Measurements from ENCODE around the gene ADCY5.

The ADCY5 gene

GRCh38 chr3:123377243-123377740 is 71.6 kb downstream of the ADCY5 start:
- DNase-seq (ENCODE audit: low read depth), result no peak
- no peak for TF ChIP-seq CTCF (IDR thresholded peaks at IDR 0.05; ENCODE audit: low read length, missing control alignments)
- H3K4me3 ChIP-seq (replicated peaks; ENCODE audit: low read depth, low read length), result no peak overlapping the region

GRCh38 chr3:123376451-123377242 is 72.2 kb downstream of the ADCY5 start:
- H3K4me3 ChIP-seq (replicated peaks; ENCODE audit: low read depth, low read length), result no peak overlapping the region
- no peak for TF ChIP-seq CTCF (IDR thresholded peaks at IDR 0.05; ENCODE audit: low read length, missing control alignments)
- DNase-seq (ENCODE audit: low read depth), result no peak

GRCh38 chr3:123375014-123375940 is 73.6 kb downstream of the ADCY5 start:
- DNase-seq (ENCODE audit: low read depth), result no peak
- no peak overlapping the region for H3K4me3 ChIP-seq (replicated peaks; ENCODE audit: low read depth, low read length)
- no peak for TF ChIP-seq CTCF (IDR thresholded peaks at IDR 0.05; ENCODE audit: low read length, missing control alignments)

- TF ChIP-seq CTCF (IDR thresholded peaks at IDR 0.05; ENCODE audit: low read length, missing control alignments), result no peak
- DNase-seq (ENCODE audit: low read depth), result no peak
Measured at GRCh38 chr3:123374016-123374415, 74.9 kb downstream of the ADCY5 start.

GRCh38 chr3:123373474-123373987 is 75.4 kb downstream of the ADCY5 start:
- DNase-seq (ENCODE audit: low read depth), result no peak
- no peak overlapping the region for H3K4me3 ChIP-seq (replicated peaks; ENCODE audit: low read depth, low read length)
- TF ChIP-seq CTCF (IDR thresholded peaks at IDR 0.05; ENCODE audit: low read length, missing control alignments), result no peak

More at GRCh38 chr3:123374016-123374415, 74.9 kb downstream of the ADCY5 start:
- H3K4me3 ChIP-seq (replicated peaks; ENCODE audit: low read depth, low read length), result no peak overlapping the region

- TF ChIP-seq CTCF (IDR thresholded peaks at IDR 0.05; ENCODE audit: low read length, missing control alignments), result no peak
- no peak overlapping the region for H3K4me3 ChIP-seq (replicated peaks; ENCODE audit: low read depth, low read length)
- DNase-seq (ENCODE audit: low read depth), result no peak
Measured at GRCh38 chr3:123372686-123373473, 76.0 kb downstream of the ADCY5 start.

All from fibroblast of pulmonary artery (primary cell).